ENCODE data around the gene CYBA. TPM values are rescaled to one million over a fixed set of nuclear protein-coding genes. Genes with fewer than 3 reads are reported as not detected.

Gene CYBA
- polyA plus RNA-seq, 1 donor (not counting 4 experiments of a cell fraction or from before 2014, with no cell fraction given) = 4.4 TPM

DNA sequence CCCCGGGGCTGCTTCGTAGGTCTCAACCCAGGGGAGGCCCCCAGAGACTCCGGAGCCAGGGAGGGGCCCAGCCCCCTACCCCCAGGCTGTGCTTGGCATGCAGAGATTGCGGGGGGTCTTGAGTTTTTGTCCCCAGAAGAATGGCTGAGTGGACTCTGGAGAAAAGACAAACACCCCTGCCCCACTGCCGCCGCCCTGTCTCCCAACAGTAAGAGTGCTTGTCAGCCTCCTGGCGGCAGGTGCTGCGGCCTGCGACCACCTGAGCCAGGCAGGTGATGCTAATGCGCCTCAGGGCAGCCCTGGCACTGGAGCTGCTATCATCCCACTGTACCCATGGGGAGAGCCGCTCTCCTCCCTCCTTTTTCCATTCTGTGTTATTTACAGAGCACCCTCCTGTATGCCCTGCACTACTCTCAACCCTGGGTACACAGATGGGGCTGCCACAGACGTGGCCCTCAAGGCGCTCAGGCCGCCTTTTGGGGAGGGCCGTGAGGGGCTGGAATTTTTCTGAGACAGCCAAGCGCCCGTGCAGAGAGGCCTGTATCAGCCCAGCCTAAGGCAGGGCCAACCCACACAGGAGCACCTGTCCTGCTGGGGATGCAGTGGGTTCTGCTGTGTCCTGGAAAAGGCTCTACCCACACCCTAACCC, 15.1 kb downstream of the CYBA start:
- H3K9me3 ChIP-seq (ENCODE audit: control insufficient read depth, low read depth, low read length) = no peaks in the 10 kb centered on the region
- FAIRE-seq = no peak
- dilution Hi-C loops (cut with MboI; ENCODE audit: extremely low pct_ligation_motif_present, low sequenced_read_pairs) = no loop called here
- no peak for DNase-seq (ENCODE audit: low read depth, low spot score)
- TF ChIP-seq CTCF (optimal IDR thresholded peaks at IDR 0.05 in 1 of 3, IDR thresholded peaks at IDR 0.05 in 1 of 3, conservative IDR thresholded peaks at IDR 0.05 in 1 of 3; ENCODE audit: extremely low read depth in 1 of 3, insufficient read depth in 2 of 3, low read length in 3 of 3) = no peak
- TF ChIP-seq EZH2 (IDR thresholded peaks at IDR 0.05; ENCODE audit: low read length) = no peak
- no peak overlapping the region for H3K27ac ChIP-seq (ENCODE audit: control insufficient read depth, insufficient read depth, low read length)
- H3K79me2 ChIP-seq (ENCODE audit: control insufficient read depth, insufficient read depth, low read length) = no peaks in the 10 kb centered on the region
- H2AFZ ChIP-seq (ENCODE audit: control insufficient read depth, low read length) = no peak overlapping the region
- H3K36me3 ChIP-seq (ENCODE audit: control insufficient read depth in 2 of 2, extremely low read depth in 1 of 2, insufficient read depth in 2 of 2, low read length in 2 of 2) = peaks cover 0 to 7% of the 10 kb centered on the region in 2 experiments
- H3K4me2 ChIP-seq (ENCODE audit: control insufficient read depth, extremely low read depth, insufficient read depth, low read depth, low read length) = no peak overlapping the region
- H3K27me3 ChIP-seq (ENCODE audit: control insufficient read depth, extremely low read depth, insufficient read depth, low read length) = peaks cover 52% of the 10 kb centered on the region
- no peaks in the 10 kb centered on the region for H3K9me1 ChIP-seq (ENCODE audit: control insufficient read depth, extremely low read depth, insufficient read depth, low read length)
- H3K4me1 ChIP-seq (ENCODE audit: control insufficient read depth, extremely low read depth, insufficient read depth, low read length) = peaks cover 18% of the 10 kb centered on the region
- H3K9ac ChIP-seq (ENCODE audit: control insufficient read depth, extremely low read depth, insufficient read depth, low read length) = no peak overlapping the region
- no peak overlapping the region for H3K4me3 ChIP-seq (ENCODE audit: control insufficient read depth in 2 of 3, extremely low read depth in 1 of 3, insufficient read depth in 2 of 3, low read depth in 1 of 3, low read length in 3 of 3)
- peaks cover 6% of the 10 kb centered on the region for H4K20me1 ChIP-seq (ENCODE audit: control insufficient read depth, extremely low read depth, insufficient read depth, low read length)

- peak overlapping the region; percentile 47 for H3K9ac ChIP-seq (ENCODE audit: control insufficient read depth, extremely low read depth, insufficient read depth, low read length)
- H3K27me3 ChIP-seq (ENCODE audit: control insufficient read depth, extremely low read depth, insufficient read depth, low read length) = peaks cover 45% of the 10 kb centered on the region
- H3K9me3 ChIP-seq (ENCODE audit: control insufficient read depth, low read depth, low read length) = no peaks in the 10 kb centered on the region
- peak overlapping the region in 1 of 3 experiments; percentile 57 for H3K4me3 ChIP-seq (ENCODE audit: control insufficient read depth in 2 of 3, extremely low read depth in 1 of 3, insufficient read depth in 2 of 3, low read depth in 1 of 3, low read length in 3 of 3)
- H3K79me2 ChIP-seq (ENCODE audit: control insufficient read depth, insufficient read depth, low read length) = no peaks in the 10 kb centered on the region
- H3K27ac ChIP-seq (ENCODE audit: control insufficient read depth, insufficient read depth, low read length) = no peak overlapping the region
- H3K4me1 ChIP-seq (ENCODE audit: control insufficient read depth, extremely low read depth, insufficient read depth, low read length) = peaks cover 18% of the 10 kb centered on the region
- DNase-seq (ENCODE audit: low read depth, low spot score) (no peak), FAIRE-seq (no peak)
- H4K20me1 ChIP-seq (ENCODE audit: control insufficient read depth, extremely low read depth, insufficient read depth, low read length) = peaks cover 6% of the 10 kb centered on the region
- peaks cover 0 to 9% of the 10 kb centered on the region in 2 experiments for H3K36me3 ChIP-seq (ENCODE audit: control insufficient read depth in 2 of 2, extremely low read depth in 1 of 2, insufficient read depth in 2 of 2, low read length in 2 of 2)
- dilution Hi-C loops (cut with MboI; ENCODE audit: extremely low pct_ligation_motif_present, low sequenced_read_pairs) = no loop called here
- H3K4me2 ChIP-seq (ENCODE audit: control insufficient read depth, extremely low read depth, insufficient read depth, low read depth, low read length) = peak overlapping the region; percentile 71
- no peaks in the 10 kb centered on the region for H3K9me1 ChIP-seq (ENCODE audit: control insufficient read depth, extremely low read depth, insufficient read depth, low read length)
- H2AFZ ChIP-seq (ENCODE audit: control insufficient read depth, low read length) = no peak overlapping the region
- TF ChIP-seq CTCF (optimal IDR thresholded peaks at IDR 0.05 in 1 of 3, IDR thresholded peaks at IDR 0.05 in 1 of 3, conservative IDR thresholded peaks at IDR 0.05 in 1 of 3; ENCODE audit: extremely low read depth in 1 of 3, insufficient read depth in 2 of 3, low read length in 3 of 3) (peak in 1 of 3 experiments; percentile 5), EZH2 (IDR thresholded peaks at IDR 0.05; ENCODE audit: low read length) (no peak)
Measured at GRCh38 chr16:88634994-88635670, 15.7 kb downstream of the CYBA start.
